Measurements from ENCODE around the gene MUC5B. TPM values are rescaled to one million over a fixed set of nuclear protein-coding genes. Genes with fewer than 3 reads are reported as not detected.

MUC5B gene
- total and polyA plus RNA-seq, 9 donors: 0.02 to 35.3 (median 1.1) TPM; not detected in 1

GRCh38 chr11:1206391-1207271 is 16.2 kb upstream of the MUC5B start:
- H3K36me3 ChIP-seq: no peaks in the 10 kb centered on the region
- intact Hi-C loops (cut with DNase I): loop anchor here in 1 of 4 donors (10.0 kb wide), 1 partner anchor 368 kb away; the partner anchor contains the start of gene DUSP8
- no peak overlapping the region for H3K27ac ChIP-seq
- no peaks in the 10 kb centered on the region for H3K9me3 ChIP-seq
- H3K27me3 ChIP-seq: no peaks in the 10 kb centered on the region
- no peak for TF ChIP-seq POLR2A (IDR thresholded peaks at IDR 0.05)
- TF ChIP-seq CTCF (IDR thresholded peaks at IDR 0.05): no peak
- TF ChIP-seq EP300 (IDR thresholded peaks at IDR 0.05): no peak
- peak in 1 of 5 donors; percentile 17 for DNase-seq
- 83 to 88% (median 84%) methylated on average over 37 to 38 of the region's 38 CpGs for WGBS, 3 donors
- H3K4me1 ChIP-seq (ENCODE audit: insufficient read depth): no peaks in the 10 kb centered on the region
- no peak overlapping the region for H3K4me3 ChIP-seq

- TF ChIP-seq CTCF (IDR thresholded peaks at IDR 0.05) (no peak), POLR2A (IDR thresholded peaks at IDR 0.05) (no peak), EP300 (IDR thresholded peaks at IDR 0.05) (no peak)
- no peak overlapping the region for H3K4me3 ChIP-seq
- intact Hi-C loops (cut with DNase I): loop anchor here in 1 of 4 donors (10.0 kb wide), 1 partner anchor 367 kb away; the partner anchor contains the start of gene DUSP8
- H3K4me1 ChIP-seq (ENCODE audit: insufficient read depth): no peaks in the 10 kb centered on the region
- no peaks in the 10 kb centered on the region for H3K9me3 ChIP-seq
- H3K27ac ChIP-seq: no peak overlapping the region
- WGBS, 3 donors: 82 to 88% (median 82%) methylated on average over 34 of the region's 34 CpGs
- DNase-seq: peak in 2 of 5 donors; percentile 7 to 24
- no peaks in the 10 kb centered on the region for H3K27me3 ChIP-seq
- H3K36me3 ChIP-seq: no peaks in the 10 kb centered on the region
These were observed 15.3 kb upstream of the MUC5B start for GRCh38 chr11:1207401-1208143.

- Histone ChIP-seq H3K4me1 (ENCODE audit: insufficient read depth) (no peaks in the 10 kb centered on the region), H3K27ac (no peak overlapping the region), H3K36me3 (no peaks in the 10 kb centered on the region), H3K9me3 (no peaks in the 10 kb centered on the region), H3K27me3 (no peaks in the 10 kb centered on the region), H3K4me3 (no peak overlapping the region)
- TF ChIP-seq EP300 (IDR thresholded peaks at IDR 0.05): no peak
- no peak for TF ChIP-seq CTCF (IDR thresholded peaks at IDR 0.05)
- TF ChIP-seq POLR2A (IDR thresholded peaks at IDR 0.05): no peak
- DNase-seq: no peak
- intact Hi-C loops (cut with DNase I): loop anchor here in 1 of 4 donors (10.0 kb wide), 1 partner anchor 367 kb away; the partner anchor contains the start of gene DUSP8
- WGBS, 3 donors: 63 to 78% (median 71%) methylated on average over 6 of the region's 6 CpGs
These were observed 14.8 kb upstream of the MUC5B start for GRCh38 chr11:1208144-1208393.

GRCh38 chr11:1208394-1209261 is 14.2 kb upstream of the MUC5B start:
- peak in 1 of 5 donors; percentile 18 for DNase-seq
- H3K36me3 ChIP-seq: no peaks in the 10 kb centered on the region
- intact Hi-C loops (cut with DNase I): loop anchor here in 1 of 4 donors (10.0 kb wide), 1 partner anchor 366 kb away; the partner anchor contains the start of gene DUSP8
- H3K4me3 ChIP-seq: no peak overlapping the region
- no peaks in the 10 kb centered on the region for H3K4me1 ChIP-seq (ENCODE audit: insufficient read depth)
- TF ChIP-seq CTCF (IDR thresholded peaks at IDR 0.05) (no peak), POLR2A (IDR thresholded peaks at IDR 0.05) (no peak), EP300 (IDR thresholded peaks at IDR 0.05) (no peak)
- no peaks in the 10 kb centered on the region for H3K9me3 ChIP-seq
- H3K27ac ChIP-seq: no peak overlapping the region
- H3K27me3 ChIP-seq: no peaks in the 10 kb centered on the region
- 86 to 91% (median 88%) methylated on average over 37 to 39 of the region's 39 CpGs for WGBS, 3 donors

All from ovary (tissue), 9 donors.